Left ventricle myocardium inferior (tissue), 1 donor: Measurements from ENCODE around the gene PILRB. TPM values are rescaled to one million over a fixed set of nuclear protein-coding genes. Genes with fewer than 3 reads are reported as not detected.
"Not testable (repeated sequence)": the region's sequence is repeated elsewhere in the genome, so short reads cannot be mapped to it uniquely, and the experiment has no call there.

Experiments used
- DNase-seq: peaks from one replicate; pipeline ENCODE4 v3.0.0-alpha.2; 2020
- H3K27ac ChIP-seq: fragments of 200-600 bp; replicated peaks from 2 replicates; pipeline ENCODE4 v1.8.0; 2021
- H3K27me3 ChIP-seq: fragments of 200-600 bp; 2 replicates; pipeline ENCODE4 v1.8.0; 2021; ENCODE audit warnings: low read depth
- H3K36me3 ChIP-seq: fragments of 200-600 bp; 2 replicates; pipeline ENCODE4 v1.8.0; 2021
- H3K4me1 ChIP-seq: fragments of 200-600 bp; 2 replicates; pipeline ENCODE4 v1.8.0; 2021
- H3K4me3 ChIP-seq: fragments of 200-600 bp; 2 replicates; pipeline ENCODE4 v1.8.0; 2021; ENCODE audit warnings: mild to moderate bottlenecking, moderate library complexity
- H3K9me3 ChIP-seq: fragments of 200-600 bp; replicated peaks from 2 replicates; pipeline ENCODE4 v1.8.0; 2021
- intact Hi-C: fragments of 100-400 bp; cut with micrococcal nuclease; formaldehyde crosslinking; loops from one replicate; pipeline ENCODE4 v1.11.0; 2022
- total RNA-seq: library from RNA; stranded (reverse); fragmentation: NEBNext Ultra II Directional; extraction: Animal tissue kit (Norgen Biotek cat#: 25700); gene quantifications from one replicate; pipeline ENCODE4 v1.2.1, GENCODE V29; 2021
- TF ChIP-seq, protein P1 (sequence below): fragments of 200-600 bp; IDR thresholded peaks from 2 replicates; pipeline ENCODE4 v1.8.0; 2021; ENCODE audit warnings: antibody characterized with exemption, mild to moderate bottlenecking, borderline replicate concordance
- donor health status: DM: no; HTN: yes; CAD: no; lungs with severe emphysema.

The PILRB gene
- total RNA-seq, 1 donor from 2014 or later = 10.6 TPM

DNA sequence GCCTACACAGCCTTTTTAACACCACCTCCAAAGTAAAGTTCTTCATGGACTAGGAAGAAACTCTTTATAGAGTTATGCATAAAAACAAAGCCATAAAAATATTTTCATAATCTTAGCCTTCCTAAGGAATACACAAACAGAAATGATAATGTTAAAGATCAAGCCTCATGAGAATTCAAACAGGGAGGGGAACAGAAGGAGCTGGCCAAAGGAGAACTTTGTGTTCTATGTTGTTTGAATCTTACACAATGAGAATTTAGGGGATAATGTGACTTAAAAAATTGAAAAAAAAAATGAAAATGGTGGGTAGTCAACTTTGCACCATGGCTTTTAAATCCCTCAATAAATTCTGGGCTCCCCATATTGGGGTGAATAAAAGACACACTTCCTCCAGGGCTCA lies 9.1 kb upstream of the PILRB start:
- H3K36me3 ChIP-seq = peaks cover 78% of the 10 kb centered on the region
- H3K27ac ChIP-seq = peak overlapping the region; percentile 55
- no peaks in the 10 kb centered on the region for H3K27me3 ChIP-seq
- no peaks in the 10 kb centered on the region for H3K9me3 ChIP-seq
- no peak for DNase-seq
- intact Hi-C loops = no loop called here
- no peak overlapping the region for H3K4me3 ChIP-seq
- TF ChIP-seq, protein P1, sequence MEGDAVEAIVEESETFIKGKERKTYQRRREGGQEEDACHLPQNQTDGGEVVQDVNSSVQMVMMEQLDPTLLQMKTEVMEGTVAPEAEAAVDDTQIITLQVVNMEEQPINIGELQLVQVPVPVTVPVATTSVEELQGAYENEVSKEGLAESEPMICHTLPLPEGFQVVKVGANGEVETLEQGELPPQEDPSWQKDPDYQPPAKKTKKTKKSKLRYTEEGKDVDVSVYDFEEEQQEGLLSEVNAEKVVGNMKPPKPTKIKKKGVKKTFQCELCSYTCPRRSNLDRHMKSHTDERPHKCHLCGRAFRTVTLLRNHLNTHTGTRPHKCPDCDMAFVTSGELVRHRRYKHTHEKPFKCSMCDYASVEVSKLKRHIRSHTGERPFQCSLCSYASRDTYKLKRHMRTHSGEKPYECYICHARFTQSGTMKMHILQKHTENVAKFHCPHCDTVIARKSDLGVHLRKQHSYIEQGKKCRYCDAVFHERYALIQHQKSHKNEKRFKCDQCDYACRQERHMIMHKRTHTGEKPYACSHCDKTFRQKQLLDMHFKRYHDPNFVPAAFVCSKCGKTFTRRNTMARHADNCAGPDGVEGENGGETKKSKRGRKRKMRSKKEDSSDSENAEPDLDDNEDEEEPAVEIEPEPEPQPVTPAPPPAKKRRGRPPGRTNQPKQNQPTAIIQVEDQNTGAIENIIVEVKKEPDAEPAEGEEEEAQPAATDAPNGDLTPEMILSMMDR = no peak
- peaks cover 31% of the 10 kb centered on the region for H3K4me1 ChIP-seq

DNA sequence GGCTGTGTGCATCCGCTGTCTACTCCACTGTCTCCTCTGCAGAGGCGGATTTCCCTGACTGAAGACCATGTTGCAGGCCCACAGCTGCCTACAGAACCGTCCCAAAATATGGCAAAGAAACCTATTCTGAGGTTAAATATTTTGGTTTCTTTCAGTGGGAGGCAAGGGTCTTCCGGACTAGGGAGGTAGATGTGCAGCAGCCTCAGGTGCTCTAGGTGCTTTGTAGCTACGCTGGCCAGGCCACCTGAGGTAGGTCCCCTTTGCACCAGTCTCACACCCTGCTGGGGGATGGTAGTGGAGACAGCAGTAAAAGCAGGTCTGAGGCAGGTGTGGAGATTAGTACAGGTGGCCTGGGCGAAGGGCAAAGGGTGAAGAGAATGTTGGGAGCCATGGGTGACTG lies 8.2 kb upstream of the PILRB start:
- Histone ChIP-seq H3K4me3 (no peak overlapping the region), H3K9me3 (no peaks in the 10 kb centered on the region), H3K36me3 (peaks cover 87% of the 10 kb centered on the region), H3K4me1 (peaks cover 21% of the 10 kb centered on the region), H3K27ac (peak overlapping the region; percentile 55), H3K27me3 (no peaks in the 10 kb centered on the region)
- intact Hi-C loops = no loop called here
- DNase-seq = no peak
- TF ChIP-seq, protein P1 = no peak

DNA sequence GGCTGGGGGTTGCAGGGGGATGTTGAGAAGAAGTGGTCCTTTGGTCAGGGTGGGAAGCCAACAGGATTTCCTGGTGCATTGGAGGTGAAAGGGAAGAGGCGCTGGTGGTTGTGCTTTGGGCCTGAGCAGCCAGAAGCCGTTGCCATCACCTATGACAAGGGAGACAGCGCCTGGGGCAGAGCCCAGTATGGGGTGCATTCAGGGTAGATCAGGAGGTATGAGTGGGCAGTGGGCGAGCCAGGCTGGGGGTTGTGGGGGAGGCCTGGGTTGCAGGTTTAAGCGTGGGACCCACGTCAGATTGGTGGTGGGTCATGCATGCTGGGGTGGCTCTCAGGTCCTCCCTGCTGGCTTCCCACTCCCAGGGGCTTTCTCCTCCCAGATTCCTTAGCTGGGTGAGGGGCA lies 6.3 kb upstream of the PILRB start:
- H3K36me3 ChIP-seq = peaks cover 96% of the 10 kb centered on the region
- no peak overlapping the region for H3K27ac ChIP-seq
- DNase-seq = no peak
- H3K9me3 ChIP-seq = no peaks in the 10 kb centered on the region
- H3K27me3 ChIP-seq = no peaks in the 10 kb centered on the region
- peaks cover 7% of the 10 kb centered on the region for H3K4me1 ChIP-seq
- no peak overlapping the region for H3K4me3 ChIP-seq
- TF ChIP-seq, protein P1 = no peak
- intact Hi-C loops = no loop called here

DNA sequence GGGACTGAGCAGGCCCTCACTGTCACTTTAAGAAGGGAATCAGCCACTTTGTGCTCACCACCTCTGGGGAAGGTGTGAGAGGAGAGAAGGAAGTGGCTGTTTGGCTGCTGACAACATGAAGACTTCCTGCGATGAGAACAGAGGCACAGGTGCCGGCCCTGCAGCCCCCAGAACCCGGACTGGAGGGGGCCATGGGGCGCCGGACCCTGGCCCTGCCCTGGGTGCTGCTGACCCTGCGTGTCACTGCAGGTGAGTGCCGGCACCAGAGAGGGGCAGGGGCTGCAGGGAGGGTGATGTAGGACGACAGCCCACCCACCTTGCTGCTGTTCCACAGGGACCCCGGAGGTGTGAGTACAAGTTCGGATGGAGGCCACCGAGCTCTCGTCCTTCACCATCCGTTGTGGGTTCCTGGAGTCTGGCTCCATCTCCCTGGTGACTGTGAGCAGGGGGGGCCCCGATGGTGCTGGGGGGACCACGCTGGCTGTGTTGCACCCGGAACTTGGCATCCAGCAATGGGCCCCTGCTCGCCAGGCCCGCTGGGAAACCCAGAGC lies 5.6 kb upstream of the PILRB start:
- intact Hi-C loops = not testable (repeated sequence)

DNA sequence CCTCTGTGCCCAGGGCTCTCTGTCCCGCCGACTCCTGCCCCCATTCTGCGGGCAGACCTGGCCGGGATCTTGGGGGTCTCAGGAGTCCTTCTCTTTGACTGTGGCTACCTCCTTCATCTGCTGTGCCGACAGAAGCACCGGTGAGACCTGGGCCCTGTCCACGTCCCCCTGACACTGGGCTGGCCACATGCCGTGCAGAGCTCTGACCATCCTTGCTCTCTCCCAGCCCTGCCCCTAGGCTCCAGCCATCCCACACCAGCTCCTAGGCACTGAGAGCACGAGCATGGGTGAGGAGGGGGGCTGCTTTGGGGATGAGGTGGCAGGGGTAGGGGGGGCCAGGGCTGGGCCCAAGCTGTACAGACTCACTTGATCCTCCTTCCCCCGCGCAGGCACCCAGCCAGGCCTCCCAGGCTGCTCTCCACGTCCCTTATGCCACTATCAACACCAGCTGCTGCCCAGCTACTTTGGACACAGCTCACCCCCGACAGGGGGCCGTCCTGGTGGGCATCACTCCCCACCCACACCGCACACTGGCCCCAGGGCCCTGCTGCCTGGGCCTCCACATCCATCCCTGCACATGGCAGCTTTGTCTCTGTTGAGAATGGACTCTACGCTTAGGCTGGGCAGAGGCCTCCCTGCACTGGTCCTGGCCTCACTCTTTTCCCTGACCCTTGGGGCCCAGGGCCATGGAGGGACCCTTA lies 4.8 kb upstream of the PILRB start:
- Histone ChIP-seq H3K27ac (no peak overlapping the region), H3K4me1 (peaks cover under 1% of the 10 kb centered on the region), H3K36me3 (peaks cover 96% of the 10 kb centered on the region), H3K27me3 (no peaks in the 10 kb centered on the region), H3K4me3 (no peak overlapping the region), H3K9me3 (no peaks in the 10 kb centered on the region)
- TF ChIP-seq, protein P1 = no peak
- no peak for DNase-seq
- intact Hi-C loops = no loop called here

More for the DNA sequence above, 5.6 kb upstream of the PILRB start:
- H3K9me3 ChIP-seq, DNase-seq, H3K4me3 ChIP-seq, H3K27me3 ChIP-seq, H3K4me1 ChIP-seq, H3K27ac ChIP-seq: not testable (repeated sequence)
- H3K36me3 ChIP-seq = peaks cover 96% of the 10 kb centered on the region

DNA sequence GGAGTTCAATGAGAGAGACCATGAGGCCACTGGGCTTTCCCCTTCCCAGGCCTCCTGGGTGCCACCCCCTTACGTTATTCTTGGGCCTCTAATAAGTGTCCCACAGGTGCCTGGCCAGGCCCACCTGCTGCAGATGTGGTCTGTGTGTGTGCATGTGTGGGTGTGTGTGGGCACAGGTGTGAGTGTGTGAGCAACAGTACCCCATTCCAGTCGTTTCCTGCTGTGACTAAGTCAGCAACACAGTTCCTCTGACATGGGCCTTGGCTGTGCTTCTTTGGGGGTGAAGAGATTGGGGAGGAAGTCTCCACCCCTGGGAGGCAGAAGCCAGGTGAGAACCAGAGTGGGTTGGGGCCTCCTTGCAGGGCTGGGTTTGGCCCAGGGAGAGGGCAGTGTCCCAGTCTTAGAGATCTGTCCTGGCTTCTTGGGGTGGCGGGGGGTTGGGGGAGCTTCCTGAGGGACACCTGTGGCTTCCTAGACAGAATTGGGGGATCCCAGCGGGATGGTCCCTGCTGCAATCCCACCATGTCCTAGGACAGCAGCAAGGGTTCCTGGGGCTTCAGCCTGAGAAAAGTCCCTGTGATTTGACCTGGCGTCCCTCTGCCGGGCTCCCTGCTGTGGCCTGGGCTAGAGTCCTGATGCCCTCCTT lies 4.1 kb upstream of the PILRB start:
- no peaks in the 10 kb centered on the region for H3K27me3 ChIP-seq
- H3K4me1 ChIP-seq = no peaks in the 10 kb centered on the region
- DNase-seq = no peak
- intact Hi-C loops = no loop called here
- no peaks in the 10 kb centered on the region for H3K9me3 ChIP-seq
- H3K4me3 ChIP-seq = no peak overlapping the region
- peaks cover 96% of the 10 kb centered on the region for H3K36me3 ChIP-seq
- H3K27ac ChIP-seq = no peak overlapping the region
- TF ChIP-seq, protein P1 = no peak
